ENCODE measurements around the gene DNAJB4. TPM values are rescaled to one million over a fixed set of nuclear protein-coding genes. Genes with fewer than 3 reads are reported as not detected.

DNAJB4 gene
- total RNA-seq: 60.1 TPM

DNA sequence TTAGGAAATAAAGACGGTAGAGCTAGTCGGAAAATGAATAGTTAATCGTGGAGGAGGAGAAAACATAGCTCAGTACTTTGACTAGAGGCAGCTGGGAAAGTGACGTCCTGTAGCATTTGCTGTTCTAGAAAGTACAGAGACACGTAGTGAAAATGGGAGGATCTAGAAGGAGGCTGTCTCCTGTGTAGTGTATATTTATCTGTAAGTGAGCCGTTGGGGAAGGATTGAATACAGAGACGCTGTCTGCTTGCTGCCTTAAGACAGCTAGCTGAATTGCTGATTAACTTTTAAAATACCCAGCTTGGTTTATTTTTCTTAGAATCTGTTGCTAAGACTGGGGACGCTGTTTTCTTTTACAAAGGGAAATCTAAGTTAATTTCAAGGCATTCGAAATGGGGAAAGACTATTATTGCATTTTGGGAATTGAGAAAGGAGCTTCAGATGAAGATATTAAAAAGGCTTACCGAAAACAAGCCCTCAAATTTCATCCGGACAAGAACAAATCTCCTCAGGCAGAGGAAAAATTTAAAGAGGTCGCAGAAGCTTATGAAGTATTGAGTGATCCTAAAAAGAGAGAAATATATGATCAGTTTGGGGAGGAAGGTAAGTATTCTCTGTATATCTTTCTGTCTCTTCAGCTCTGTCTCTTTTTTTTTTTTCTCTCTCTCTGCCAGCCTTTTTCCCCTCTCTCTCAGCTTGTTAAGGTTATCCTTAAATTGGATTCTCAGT is at the start of gene DNAJB4:
Gene DNAJB4 (plus strand): TSS at position 221 of the 729 bp plus-strand sequence. CDS start 172 bp downstream, at position 393.

DNA sequence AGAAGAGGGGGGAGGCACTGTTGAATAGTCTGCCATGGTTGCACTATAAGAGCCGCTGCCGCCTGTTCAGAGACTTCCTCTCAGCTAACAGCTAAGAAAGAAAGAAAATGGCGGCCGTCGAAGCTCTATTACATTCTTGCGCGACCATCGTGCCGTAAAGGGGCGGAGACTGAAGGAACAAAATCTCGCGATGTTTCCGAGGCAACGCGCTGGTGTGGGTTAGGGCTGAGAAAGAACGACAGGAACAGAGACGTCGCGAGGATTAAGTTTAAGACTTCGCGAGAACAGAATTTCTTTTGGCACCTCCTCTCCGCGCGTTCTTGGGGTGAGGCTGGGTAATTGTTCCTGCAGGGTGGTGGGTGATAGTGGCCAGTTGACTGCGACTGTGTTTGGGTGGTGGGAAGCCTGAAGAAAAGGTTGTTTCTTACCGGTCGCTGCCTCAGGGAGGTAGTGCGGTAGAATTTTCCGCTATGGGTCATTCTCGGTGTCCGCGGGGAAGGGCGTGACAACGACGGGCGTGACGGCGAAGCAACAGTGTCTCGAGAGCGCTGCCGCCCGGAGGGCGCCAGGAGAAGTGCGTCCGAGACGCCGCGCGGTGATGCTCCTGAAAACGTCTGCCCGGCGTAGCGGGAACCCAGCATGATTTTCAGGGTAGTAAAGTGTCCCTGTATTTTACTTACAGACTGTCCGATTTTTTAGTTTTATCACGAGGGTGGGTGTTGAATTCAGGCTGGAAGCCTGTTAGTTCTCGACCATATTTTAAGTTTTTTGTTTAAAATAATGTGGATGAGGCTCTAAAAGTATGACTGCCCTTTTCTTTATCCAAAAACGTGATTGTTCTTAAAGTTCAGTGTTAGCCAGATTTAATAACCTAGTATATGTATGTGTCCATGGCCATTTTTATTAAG is 25.5 kb upstream of the DNAJB4 start, which contains the start of gene FUBP1:
Gene FUBP1 (minus strand): TSS at position 104 of the 908 bp plus-strand sequence. CDS start 68 bp downstream, at position 36.

DNA sequence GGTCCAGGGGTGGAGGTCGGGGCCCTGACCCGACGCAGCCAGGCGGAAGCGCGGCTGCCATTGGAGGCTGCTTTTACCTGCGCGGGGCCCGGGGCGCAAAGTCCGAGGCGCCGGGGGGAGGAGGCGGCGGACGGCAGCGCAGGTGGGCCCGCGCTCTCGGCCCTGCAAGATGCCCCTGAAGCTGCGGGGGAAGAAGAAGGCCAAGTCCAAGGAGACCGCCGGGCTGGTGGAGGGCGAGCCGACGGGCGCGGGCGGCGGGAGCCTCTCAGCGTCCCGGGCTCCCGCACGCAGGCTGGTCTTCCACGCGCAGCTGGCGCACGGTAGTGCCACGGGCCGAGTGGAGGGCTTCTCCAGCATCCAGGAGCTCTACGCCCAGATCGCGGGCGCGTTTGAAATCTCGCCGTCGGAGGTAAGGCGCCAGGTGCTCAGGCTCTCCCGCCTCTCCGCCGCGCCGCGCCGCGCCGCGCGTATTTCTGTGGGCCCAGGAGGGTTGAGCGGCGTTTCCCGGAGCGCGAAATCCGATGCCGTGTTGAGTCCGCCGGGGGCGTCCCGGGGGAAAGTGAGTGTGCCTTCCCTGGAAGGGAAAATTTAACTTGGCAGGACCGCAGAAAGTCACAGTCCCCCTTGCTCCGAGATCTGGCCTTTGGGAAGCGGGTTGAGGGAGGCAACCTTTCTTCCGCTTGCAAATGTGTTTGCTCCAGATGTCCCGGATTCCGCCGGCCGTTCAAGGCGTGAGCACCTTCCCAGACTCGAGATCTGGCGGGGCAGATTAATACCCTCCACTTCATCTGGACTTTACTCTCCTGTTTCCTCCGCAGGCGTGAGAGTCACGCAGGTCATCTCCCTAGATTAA is 41.4 kb downstream of the DNAJB4 start, which contains the start of gene GIPC2:
Gene GIPC2 (plus strand): TSS at position 41 of the 853 bp plus-strand sequence. CDS start 129 bp downstream, at position 170.

Other genes starting within 250 kb of the DNAJB4 start
- 158 TPM for gene USP33, start 245.1 kb upstream of the DNAJB4 start, total RNA-seq
- gene MIGA1, start 225.3 kb upstream of the DNAJB4 start, total RNA-seq: 32.2 TPM
- gene NEXN, start 116.3 kb upstream of the DNAJB4 start, total RNA-seq: 10.6 TPM
- gene FUBP1, start 25.9 kb upstream of the DNAJB4 start, total RNA-seq: 354 TPM
- 2.1 TPM for gene GIPC2, start 41.0 kb downstream of the DNAJB4 start, total RNA-seq

All from camera-type eye (tissue), 1 donor.